Retinal pigment epithelial cell (primary cell): ENCODE measurements around the gene GRID1.

Experiments
- DNase-seq: peaks from one replicate; pipeline ENCODE4 v3.0.0-alpha.2; 2010; ENCODE audit warnings: low read depth
- H3K4me3 ChIP-seq: 2 replicates; pipeline ENCODE4 v1.5.1; 2011; ENCODE audit warnings: mild to moderate bottlenecking, low read length, control low read depth, moderate library complexity
- TF ChIP-seq, protein P1 (sequence below): conservative IDR thresholded peaks from 2 replicates; pipeline ENCODE4 v1.5.1; 2011; ENCODE audit warnings: low read depth, low read length, control low read depth, inconsistent platforms

The GRID1 gene

DNA sequence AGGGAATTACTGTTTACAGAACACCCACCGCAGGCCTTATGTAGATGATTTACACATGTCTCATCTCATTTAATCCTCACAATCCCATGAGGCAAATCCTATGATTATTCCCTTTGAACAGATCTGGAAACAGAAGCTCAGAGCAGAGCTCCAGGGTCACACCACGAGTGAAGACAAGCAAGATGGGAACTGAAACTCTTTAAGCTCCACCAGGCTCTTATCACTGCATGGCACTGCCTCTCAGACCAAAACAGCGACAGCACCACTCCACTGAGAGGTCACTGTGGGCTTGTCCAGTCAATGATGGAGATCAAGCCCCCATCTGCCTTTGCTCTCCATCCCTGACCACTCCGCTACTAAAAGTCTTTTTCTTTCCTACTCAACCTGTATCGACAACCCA, 5.9 kb downstream of the GRID1 start:
- TF ChIP-seq, protein P1, sequence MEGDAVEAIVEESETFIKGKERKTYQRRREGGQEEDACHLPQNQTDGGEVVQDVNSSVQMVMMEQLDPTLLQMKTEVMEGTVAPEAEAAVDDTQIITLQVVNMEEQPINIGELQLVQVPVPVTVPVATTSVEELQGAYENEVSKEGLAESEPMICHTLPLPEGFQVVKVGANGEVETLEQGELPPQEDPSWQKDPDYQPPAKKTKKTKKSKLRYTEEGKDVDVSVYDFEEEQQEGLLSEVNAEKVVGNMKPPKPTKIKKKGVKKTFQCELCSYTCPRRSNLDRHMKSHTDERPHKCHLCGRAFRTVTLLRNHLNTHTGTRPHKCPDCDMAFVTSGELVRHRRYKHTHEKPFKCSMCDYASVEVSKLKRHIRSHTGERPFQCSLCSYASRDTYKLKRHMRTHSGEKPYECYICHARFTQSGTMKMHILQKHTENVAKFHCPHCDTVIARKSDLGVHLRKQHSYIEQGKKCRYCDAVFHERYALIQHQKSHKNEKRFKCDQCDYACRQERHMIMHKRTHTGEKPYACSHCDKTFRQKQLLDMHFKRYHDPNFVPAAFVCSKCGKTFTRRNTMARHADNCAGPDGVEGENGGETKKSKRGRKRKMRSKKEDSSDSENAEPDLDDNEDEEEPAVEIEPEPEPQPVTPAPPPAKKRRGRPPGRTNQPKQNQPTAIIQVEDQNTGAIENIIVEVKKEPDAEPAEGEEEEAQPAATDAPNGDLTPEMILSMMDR: no peak
- DNase-seq: no peak

GRCh38 chr10:86359954-86360353, 6.6 kb downstream of the GRID1 start:
- TF ChIP-seq, protein P1: no peak
- DNase-seq: no peak

More for the DNA sequence above, 5.9 kb downstream of the GRID1 start:
- H3K4me3 ChIP-seq: no peak overlapping the region

DNA sequence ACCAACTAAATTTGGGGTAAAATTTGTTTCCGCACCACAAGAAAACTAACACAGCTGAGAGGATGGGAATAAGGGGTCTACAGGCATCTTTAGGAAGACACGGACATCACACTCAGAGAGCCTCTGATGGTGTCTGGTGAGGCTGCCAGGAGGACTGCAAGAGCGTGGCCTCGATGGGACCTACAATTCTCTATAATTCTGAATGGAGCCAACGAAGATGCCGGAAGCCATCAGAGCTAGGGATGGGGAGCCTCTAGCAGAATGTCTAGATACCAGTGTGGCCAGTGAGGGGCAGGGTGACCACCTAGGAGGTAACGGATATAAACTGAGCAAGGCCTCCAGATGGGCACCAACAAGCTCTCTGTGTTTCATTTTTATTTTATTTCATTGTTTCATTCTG, 7.5 kb downstream of the GRID1 start:
- DNase-seq: no peak
- TF ChIP-seq, protein P1: no peak
- no peak overlapping the region for H3K4me3 ChIP-seq

More at GRCh38 chr10:86359954-86360353, 6.6 kb downstream of the GRID1 start:
- H3K4me3 ChIP-seq: no peak overlapping the region

DNA sequence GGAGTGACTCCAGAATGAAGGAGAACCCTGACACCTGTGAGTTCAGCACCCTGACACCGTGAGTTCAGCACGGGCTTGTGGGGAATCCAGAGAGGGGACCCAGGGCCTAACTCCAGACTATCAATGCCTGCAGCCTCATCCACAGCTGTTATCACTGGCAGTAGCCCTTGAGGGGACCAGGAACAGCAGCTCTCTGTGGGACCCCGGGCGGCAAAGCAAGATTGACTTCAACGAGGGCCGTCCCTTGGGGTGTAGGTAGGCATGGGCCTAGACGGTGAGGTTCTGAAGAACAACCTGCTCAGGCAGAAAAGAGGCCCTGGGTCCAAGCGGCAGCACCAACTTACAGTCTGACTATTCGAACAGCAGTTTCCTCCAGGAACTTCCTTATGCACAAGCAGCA, 8.9 kb downstream of the GRID1 start:
- TF ChIP-seq, protein P1: no peak
- DNase-seq: no peak
- no peak overlapping the region for H3K4me3 ChIP-seq

GRCh38 chr10:86357041-86357440, 9.6 kb downstream of the GRID1 start:
- TF ChIP-seq, protein P1: no peak
- no peak for DNase-seq
- no peak overlapping the region for H3K4me3 ChIP-seq

- TF ChIP-seq, protein P1: no peak
- H3K4me3 ChIP-seq: no peak overlapping the region
- DNase-seq: no peak
These were observed 10.3 kb downstream of the GRID1 start for GRCh38 chr10:86356296-86356695.

DNA sequence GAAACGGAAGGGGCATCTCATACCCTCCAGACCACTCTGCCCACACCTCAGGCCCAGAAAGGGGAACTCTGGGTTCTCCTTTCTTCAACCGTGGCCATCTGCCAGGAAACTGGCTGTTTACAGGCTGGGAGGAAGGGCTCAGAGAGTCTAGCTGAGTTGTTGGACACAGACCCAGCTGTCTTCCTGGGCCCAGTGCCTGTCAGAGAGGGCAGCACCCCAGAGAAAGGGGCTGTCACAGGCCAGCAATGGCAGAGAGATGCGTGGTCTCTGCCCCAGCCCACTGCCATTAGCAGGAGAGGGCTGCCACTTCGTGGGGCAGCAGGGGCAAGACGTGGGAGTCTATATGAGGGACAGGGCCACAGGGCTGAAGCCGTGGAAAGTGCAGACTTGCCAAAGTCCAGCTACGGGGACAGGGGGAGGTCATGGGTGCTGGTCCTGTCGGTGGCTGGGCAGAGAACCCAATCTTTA, 11.0 kb downstream of the GRID1 start:
- DNase-seq: no peak
- H3K4me3 ChIP-seq: no peak overlapping the region

More for the DNA sequence above, 11.0 kb downstream of the GRID1 start:
- TF ChIP-seq, protein P1: no peak
